Measurements from ENCODE around the gene LRRTM4. TPM values are rescaled to one million over a fixed set of nuclear protein-coding genes. Genes with fewer than 3 reads are reported as not detected.

The LRRTM4 gene
- not detected for total RNA-seq

- DNase-seq (no peak), ATAC-seq (no peak)
- Mint-ChIP-seq H3K4me3 (no peak within 1 kb of the TSS), H3K27ac (no peak within 1 kb of the TSS), H3K4me1 (no peaks in the 10 kb centered on the region), H3K27me3 (no peaks in the 10 kb centered on the region), H3K36me3 (ENCODE audit: low read depth) (no peaks in the 10 kb centered on the region), H3K9me3 (ENCODE audit: low read depth) (peaks cover 6% of the 10 kb centered on the region)
- ChIA-PET CTCF (no interaction called here), POLR2A (no interaction called here)
- intact Hi-C loops (cut with DNase I, micrococcal nuclease), result no loop called here
Observed at GRCh38 chr2:77521931-77522470, at the start of gene LRRTM4. TSS of gene LRRTM4 (minus strand) at chr2:77522376.

- Mint-ChIP-seq H3K36me3 (ENCODE audit: low read depth) (no peaks in the 10 kb centered on the region), H3K4me3 (no peak overlapping the region), H3K9me3 (ENCODE audit: low read depth) (peaks cover 10% of the 10 kb centered on the region), H3K27ac (no peak overlapping the region), H3K27me3 (no peaks in the 10 kb centered on the region), H3K4me1 (no peaks in the 10 kb centered on the region)
- no peak for DNase-seq
- POLR2A ChIA-PET, result no interaction called here
- intact Hi-C loops (cut with DNase I, micrococcal nuclease), result no loop called here
- CTCF ChIA-PET, result no interaction called here
- no peak for ATAC-seq
Observed at GRCh38 chr2:77571545-77571944, 49.4 kb upstream of the LRRTM4 start.

- ChIA-PET CTCF (no interaction called here), POLR2A (no interaction called here)
- Mint-ChIP-seq H3K27me3 (no peaks in the 10 kb centered on the region), H3K4me1 (no peaks in the 10 kb centered on the region), H3K9me3 (ENCODE audit: low read depth) (peaks cover 14% of the 10 kb centered on the region), H3K27ac (no peak overlapping the region), H3K36me3 (ENCODE audit: low read depth) (no peaks in the 10 kb centered on the region), H3K4me3 (no peak overlapping the region)
- intact Hi-C loops (cut with DNase I, micrococcal nuclease), result no loop called here
- no peak for DNase-seq
- no peak for ATAC-seq
Observed at GRCh38 chr2:77567723-77568122, 45.5 kb upstream of the LRRTM4 start.

GRCh38 chr2:77566582-77566981, 44.4 kb upstream of the LRRTM4 start:
- intact Hi-C loops (cut with DNase I, micrococcal nuclease), result no loop called here

GRCh38 chr2:77566131-77566530, 44.0 kb upstream of the LRRTM4 start:
- POLR2A ChIA-PET, result no interaction called here
- intact Hi-C loops (cut with DNase I, micrococcal nuclease), result no loop called here

More at GRCh38 chr2:77566582-77566981, 44.4 kb upstream of the LRRTM4 start:
- ATAC-seq (no peak), DNase-seq (no peak)
- POLR2A ChIA-PET, result no interaction called here
- H3K4me1 Mint-ChIP-seq, result no peaks in the 10 kb centered on the region
- H3K27ac Mint-ChIP-seq, result no peak overlapping the region
- no peaks in the 10 kb centered on the region for H3K27me3 Mint-ChIP-seq
- CTCF ChIA-PET, result no interaction called here
- no peak overlapping the region for H3K4me3 Mint-ChIP-seq
- H3K9me3 Mint-ChIP-seq (ENCODE audit: low read depth), result peaks cover 11% of the 10 kb centered on the region
- H3K36me3 Mint-ChIP-seq (ENCODE audit: low read depth), result no peaks in the 10 kb centered on the region

GRCh38 chr2:77552956-77553355, 30.8 kb upstream of the LRRTM4 start:
- Mint-ChIP-seq H3K4me1 (no peaks in the 10 kb centered on the region), H3K9me3 (ENCODE audit: low read depth) (peaks cover 16% of the 10 kb centered on the region), H3K4me3 (no peak overlapping the region), H3K27me3 (no peaks in the 10 kb centered on the region), H3K27ac (no peak overlapping the region), H3K36me3 (ENCODE audit: low read depth) (no peaks in the 10 kb centered on the region)
- ChIA-PET CTCF (no interaction called here), POLR2A (no interaction called here)
- no peak for ATAC-seq
- intact Hi-C loops (cut with DNase I, micrococcal nuclease), result no loop called here
- no peak for DNase-seq

More at GRCh38 chr2:77566131-77566530, 44.0 kb upstream of the LRRTM4 start:
- ATAC-seq, result no peak
- no peak overlapping the region for H3K4me3 Mint-ChIP-seq
- no peaks in the 10 kb centered on the region for H3K36me3 Mint-ChIP-seq (ENCODE audit: low read depth)
- no peaks in the 10 kb centered on the region for H3K27me3 Mint-ChIP-seq
- peaks cover 8% of the 10 kb centered on the region for H3K9me3 Mint-ChIP-seq (ENCODE audit: low read depth)
- no peak overlapping the region for H3K27ac Mint-ChIP-seq
- DNase-seq, result no peak
- CTCF ChIA-PET, result no interaction called here
- no peaks in the 10 kb centered on the region for H3K4me1 Mint-ChIP-seq

- H3K4me3 Mint-ChIP-seq, result no peak overlapping the region
- H3K9me3 Mint-ChIP-seq (ENCODE audit: low read depth), result peaks cover 24% of the 10 kb centered on the region
- H3K27me3 Mint-ChIP-seq, result no peaks in the 10 kb centered on the region
- no peaks in the 10 kb centered on the region for H3K36me3 Mint-ChIP-seq (ENCODE audit: low read depth)
- ChIA-PET CTCF (no interaction called here), POLR2A (no interaction called here)
- no peak overlapping the region for H3K27ac Mint-ChIP-seq
- DNase-seq (no peak), ATAC-seq (no peak)
- no peaks in the 10 kb centered on the region for H3K4me1 Mint-ChIP-seq
- intact Hi-C loops (cut with DNase I, micrococcal nuclease), result no loop called here
Observed at GRCh38 chr2:77538031-77538430, 15.9 kb upstream of the LRRTM4 start.

- H3K36me3 Mint-ChIP-seq (ENCODE audit: low read depth), result no peaks in the 10 kb centered on the region
- H3K4me1 Mint-ChIP-seq, result no peaks in the 10 kb centered on the region
- no peak overlapping the region for H3K27ac Mint-ChIP-seq
- CTCF ChIA-PET, result no interaction called here
- DNase-seq (no peak), ATAC-seq (no peak)
- POLR2A ChIA-PET, result no interaction called here
- H3K9me3 Mint-ChIP-seq (ENCODE audit: low read depth), result peaks cover 6% of the 10 kb centered on the region
- H3K27me3 Mint-ChIP-seq, result no peaks in the 10 kb centered on the region
- intact Hi-C loops (cut with DNase I, micrococcal nuclease), result no loop called here
- H3K4me3 Mint-ChIP-seq, result no peak overlapping the region
Observed at GRCh38 chr2:77522888-77523287, 712 bp upstream of the LRRTM4 start.

GRCh38 chr2:77521548-77521891, 656 bp downstream of the LRRTM4 start:
- intact Hi-C loops (cut with DNase I, micrococcal nuclease), result no loop called here
- ChIA-PET POLR2A (no interaction called here), CTCF (no interaction called here)
- H3K27ac Mint-ChIP-seq, result no peak overlapping the region
- H3K36me3 Mint-ChIP-seq (ENCODE audit: low read depth), result no peaks in the 10 kb centered on the region
- peaks cover 6% of the 10 kb centered on the region for H3K9me3 Mint-ChIP-seq (ENCODE audit: low read depth)
- no peak overlapping the region for H3K4me3 Mint-ChIP-seq
- no peak for ATAC-seq
- no peak for DNase-seq
- no peaks in the 10 kb centered on the region for H3K4me1 Mint-ChIP-seq
- no peaks in the 10 kb centered on the region for H3K27me3 Mint-ChIP-seq

- DNase-seq, result no peak
- Mint-ChIP-seq H3K36me3 (ENCODE audit: low read depth) (no peaks in the 10 kb centered on the region), H3K9me3 (ENCODE audit: low read depth) (peaks cover 6% of the 10 kb centered on the region), H3K4me1 (no peaks in the 10 kb centered on the region), H3K27me3 (no peaks in the 10 kb centered on the region), H3K27ac (no peak overlapping the region), H3K4me3 (no peak overlapping the region)
- CTCF ChIA-PET, result no interaction called here
- ATAC-seq, result no peak
- intact Hi-C loops (cut with DNase I, micrococcal nuclease), result no loop called here
- POLR2A ChIA-PET, result no interaction called here
Observed at GRCh38 chr2:77520641-77521547, 1.3 kb downstream of the LRRTM4 start.

GRCh38 chr2:77519888-77520506, 2.2 kb downstream of the LRRTM4 start:
- CTCF ChIA-PET, result no interaction called here
- POLR2A ChIA-PET, result no interaction called here
- Mint-ChIP-seq H3K27ac (no peak overlapping the region), H3K36me3 (ENCODE audit: low read depth) (no peaks in the 10 kb centered on the region), H3K27me3 (no peaks in the 10 kb centered on the region), H3K4me3 (no peak overlapping the region), H3K9me3 (ENCODE audit: low read depth) (peaks cover 6% of the 10 kb centered on the region), H3K4me1 (no peaks in the 10 kb centered on the region)
- DNase-seq (no peak), ATAC-seq (no peak)
- intact Hi-C loops (cut with DNase I, micrococcal nuclease), result no loop called here

GRCh38 chr2:77519164-77519887, 2.9 kb downstream of the LRRTM4 start:
- no peaks in the 10 kb centered on the region for H3K27me3 Mint-ChIP-seq
- intact Hi-C loops (cut with DNase I, micrococcal nuclease), result no loop called here
- H3K36me3 Mint-ChIP-seq (ENCODE audit: low read depth), result no peaks in the 10 kb centered on the region
- no peaks in the 10 kb centered on the region for H3K4me1 Mint-ChIP-seq
- ChIA-PET POLR2A (no interaction called here), CTCF (no interaction called here)
- DNase-seq, result no peak
- H3K4me3 Mint-ChIP-seq, result no peak overlapping the region
- no peak for ATAC-seq
- no peaks in the 10 kb centered on the region for H3K9me3 Mint-ChIP-seq (ENCODE audit: low read depth)
- H3K27ac Mint-ChIP-seq, result no peak overlapping the region

All from activated CD4-positive, alpha-beta T cell treated with anti-CD3 and anti-CD28 coated beads for 36 hours (primary cell).